GM18502 (cell line): Measurements from ENCODE around the gene POLR2L.

Experiments
- ATAC-seq: cut with Tn5 transposase; IDR thresholded peaks from one replicate; pipeline ENCODE4 v1.9.1; 2021; ENCODE audit warnings: mild to moderate bottlenecking; ENCODE audit not compliant: unreplicated experiment, poor library complexity

POLR2L gene

GRCh38 chr11:798093-798713 lies 44.1 kb downstream of the POLR2L start, which contains the start of gene SLC25A22:
Gene SLC25A22, minus strand, starts transcription at chr11:798281. Its CDS starts 3,275 bp downstream, at chr11:795006.
- ATAC-seq = peak; percentile 68

DNA sequence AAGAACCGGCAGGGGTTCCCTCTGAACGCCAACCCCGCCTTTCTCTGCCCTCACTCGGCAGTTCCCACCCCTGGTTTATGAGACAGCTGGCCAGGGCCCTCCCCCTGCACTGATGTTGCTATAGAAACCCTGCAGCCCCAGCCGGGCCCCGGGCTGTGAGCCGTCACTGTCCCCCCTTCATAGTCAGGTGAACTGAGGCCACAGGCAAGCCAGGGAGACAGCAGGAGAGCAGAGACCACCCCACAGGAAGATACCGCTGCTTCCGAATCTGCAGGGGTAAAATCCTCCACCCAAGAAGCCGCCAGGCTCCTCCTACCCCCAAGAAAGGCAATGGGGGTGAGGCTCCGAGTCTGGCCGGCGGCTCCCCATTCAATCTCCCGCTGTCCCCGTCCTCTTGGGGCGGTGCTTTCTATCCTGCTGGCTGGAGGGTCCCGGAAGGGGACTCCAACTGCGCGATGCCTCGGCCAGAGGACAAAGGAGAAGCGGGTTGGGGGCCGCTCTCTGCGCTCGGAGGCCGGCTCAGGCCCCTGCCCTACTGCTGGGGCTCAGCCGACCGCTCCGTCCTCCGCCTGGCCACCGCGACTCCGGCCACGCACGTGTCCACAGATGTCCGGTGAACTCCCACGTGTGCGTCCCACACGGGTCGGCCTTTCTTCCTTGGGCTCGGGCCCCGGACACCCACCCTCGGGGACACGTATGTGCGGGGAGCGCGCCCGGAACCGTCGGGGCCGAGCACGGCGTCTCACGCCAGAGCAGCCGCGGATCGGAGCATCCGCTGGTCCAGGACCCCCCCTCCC lies 44.8 kb downstream of the POLR2L start:
- peak; percentile 47 for ATAC-seq

DNA sequence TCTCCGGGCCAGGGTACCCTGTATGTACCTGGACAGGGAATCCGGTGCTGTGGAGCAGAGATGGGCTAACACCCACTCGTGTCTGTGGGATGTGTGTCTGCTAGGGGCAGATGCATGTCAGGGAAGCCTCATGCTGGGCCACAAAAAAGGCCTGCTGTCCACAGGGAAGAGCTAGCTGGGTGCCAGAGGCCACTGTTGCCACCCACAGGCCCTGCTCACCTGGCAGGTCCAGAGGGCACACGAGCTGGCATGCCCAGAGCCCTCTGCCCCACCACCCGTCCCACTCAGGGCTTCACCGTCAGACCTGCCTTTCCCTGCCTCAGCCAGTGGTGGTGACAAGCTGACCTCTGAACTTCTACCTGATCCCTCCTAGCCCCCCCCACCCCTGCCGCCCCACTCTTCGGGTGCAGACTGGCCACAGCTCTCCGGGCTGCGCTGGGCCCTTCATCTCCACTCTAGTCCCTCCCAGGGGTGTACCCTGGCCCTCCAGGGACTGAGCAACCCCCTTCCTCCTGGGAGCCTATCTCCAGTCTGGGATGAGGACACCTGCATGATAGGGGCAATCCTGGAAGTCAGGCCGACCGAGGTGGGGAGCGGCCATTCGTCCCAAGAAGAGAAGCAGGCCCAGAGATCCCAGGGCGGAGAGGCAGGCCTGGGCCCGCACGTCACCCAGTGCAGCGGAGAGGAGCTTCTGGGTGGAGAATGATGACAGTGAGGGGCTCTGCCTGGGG lies 45.6 kb downstream of the POLR2L start:
- no peak for ATAC-seq

DNA sequence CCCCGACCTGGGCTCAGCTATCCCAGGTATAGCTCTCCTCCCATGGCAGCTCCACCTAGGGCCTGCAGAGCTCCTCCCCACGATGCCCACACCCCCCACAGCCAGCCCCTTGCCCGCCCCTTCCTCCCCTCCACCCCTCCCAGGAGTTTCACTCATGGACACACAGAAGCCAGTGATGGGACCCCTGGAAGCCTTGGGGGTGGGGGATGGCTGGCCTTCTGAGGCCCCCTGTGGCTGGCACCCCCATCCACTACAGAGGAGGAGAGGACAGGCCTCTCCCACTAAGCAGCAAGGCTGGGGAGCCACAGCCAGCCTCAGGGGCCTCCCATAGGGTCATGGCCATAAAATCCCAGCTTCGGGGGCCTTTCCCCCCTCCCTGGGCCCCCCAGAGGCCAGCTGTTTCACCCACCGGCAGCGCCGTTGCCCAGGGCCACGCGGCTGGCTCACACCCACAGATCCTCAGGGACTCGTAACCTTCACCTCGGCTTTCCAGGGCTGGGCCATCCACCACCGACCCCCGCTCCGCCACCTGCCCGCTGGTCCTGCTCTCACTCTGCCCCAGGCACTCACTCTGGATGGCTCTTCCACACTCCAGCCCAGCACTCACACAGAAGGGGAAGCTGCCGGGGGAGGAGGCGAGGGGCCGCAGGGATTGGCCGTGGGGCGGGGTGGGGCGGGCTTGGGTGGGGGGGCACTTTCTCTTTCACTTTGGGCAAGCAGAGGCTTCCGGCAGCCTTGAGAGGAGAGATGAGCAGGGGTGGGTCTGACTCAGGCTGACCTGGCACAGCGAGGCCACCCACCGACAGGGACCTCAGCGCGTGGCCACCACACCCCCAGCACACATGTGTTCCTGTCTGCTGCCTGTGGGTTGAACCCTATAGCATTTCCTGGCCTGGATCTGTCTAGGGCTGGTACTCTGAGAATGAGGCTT lies 46.4 kb downstream of the POLR2L start:
- peak; percentile 30 for ATAC-seq

- no peak for ATAC-seq
Measured at GRCh38 chr11:794766-795633, 47.3 kb downstream of the POLR2L start.

DNA sequence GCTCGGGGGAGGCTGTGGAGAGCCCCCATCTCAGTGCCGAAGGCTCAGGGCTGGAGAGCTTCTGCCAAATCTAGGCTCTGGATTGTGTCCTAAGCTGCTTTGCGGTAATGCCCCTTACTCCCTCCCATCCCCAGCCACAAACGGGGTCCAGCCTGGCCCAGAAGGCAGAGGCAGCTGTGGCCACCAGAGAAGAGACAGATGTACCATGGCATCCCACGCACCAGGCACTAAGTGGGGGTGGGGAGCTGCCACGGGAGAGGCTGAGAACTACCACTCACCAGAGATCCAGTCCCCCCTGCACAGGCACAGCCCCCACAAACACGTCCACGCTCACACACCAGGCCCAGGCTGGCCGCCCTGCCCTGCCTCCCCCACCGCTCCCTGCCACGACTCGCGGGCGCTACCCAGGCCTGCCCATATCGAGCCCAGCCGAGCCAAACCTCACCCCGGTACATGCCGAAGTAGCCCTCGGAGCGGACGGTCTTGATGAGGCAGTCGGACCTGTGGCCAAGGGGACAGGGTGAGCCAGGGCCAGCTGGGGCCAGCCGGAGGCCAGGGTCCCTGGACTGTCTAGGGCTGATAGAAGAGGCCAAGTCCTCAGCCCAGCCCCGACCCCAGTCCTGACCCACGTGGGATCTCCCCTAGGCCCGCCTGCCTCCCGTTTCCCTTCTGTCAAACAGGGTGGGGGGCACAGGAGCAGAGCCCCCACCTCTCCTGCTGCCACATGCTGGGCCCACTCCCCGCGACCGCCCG lies 48.1 kb downstream of the POLR2L start:
- no peak for ATAC-seq

DNA sequence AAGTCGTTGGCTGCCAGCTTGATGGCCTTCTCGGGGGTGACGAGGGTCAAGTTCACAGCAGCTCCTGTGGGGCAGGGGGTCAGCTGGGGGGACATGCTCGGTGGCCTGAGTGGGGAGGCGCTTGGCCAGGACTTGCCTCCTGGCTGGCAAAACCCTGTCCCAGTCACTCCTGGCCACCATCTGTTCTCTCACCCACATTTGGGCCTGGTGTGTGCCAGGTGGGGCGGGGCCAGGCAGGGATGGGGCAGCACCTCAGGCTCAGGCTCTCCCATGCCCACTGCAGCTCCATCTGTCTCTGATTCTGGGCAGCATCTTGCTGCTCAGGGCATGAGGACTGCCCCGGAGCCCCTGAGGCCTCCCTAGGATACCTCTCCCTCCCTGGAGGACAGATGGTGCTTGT lies 48.8 kb downstream of the POLR2L start:
- ATAC-seq = no peak

DNA sequence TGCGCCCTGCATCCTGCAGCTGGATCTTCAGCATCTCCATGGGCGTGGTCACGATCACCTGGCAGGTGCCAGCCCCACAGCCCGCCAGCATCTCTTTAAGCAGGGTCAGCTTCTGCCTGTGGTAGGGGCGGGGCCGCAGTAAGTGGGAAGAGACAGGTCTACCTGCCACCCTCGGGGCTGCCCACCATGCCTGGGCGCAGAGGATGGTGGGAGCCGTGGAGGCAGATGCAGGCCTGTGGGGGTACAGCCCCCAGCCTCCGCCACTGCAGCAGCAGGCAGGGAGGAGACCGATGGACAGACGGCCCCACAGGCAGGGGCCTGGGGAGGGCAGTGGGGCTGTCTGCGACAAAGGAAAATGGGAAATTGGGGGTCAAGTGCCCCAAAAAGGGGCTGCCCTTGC lies 49.5 kb downstream of the POLR2L start:
- no peak for ATAC-seq

- ATAC-seq = no peak
Measured at GRCh38 chr11:792535-792821, 49.9 kb downstream of the POLR2L start.

DNA sequence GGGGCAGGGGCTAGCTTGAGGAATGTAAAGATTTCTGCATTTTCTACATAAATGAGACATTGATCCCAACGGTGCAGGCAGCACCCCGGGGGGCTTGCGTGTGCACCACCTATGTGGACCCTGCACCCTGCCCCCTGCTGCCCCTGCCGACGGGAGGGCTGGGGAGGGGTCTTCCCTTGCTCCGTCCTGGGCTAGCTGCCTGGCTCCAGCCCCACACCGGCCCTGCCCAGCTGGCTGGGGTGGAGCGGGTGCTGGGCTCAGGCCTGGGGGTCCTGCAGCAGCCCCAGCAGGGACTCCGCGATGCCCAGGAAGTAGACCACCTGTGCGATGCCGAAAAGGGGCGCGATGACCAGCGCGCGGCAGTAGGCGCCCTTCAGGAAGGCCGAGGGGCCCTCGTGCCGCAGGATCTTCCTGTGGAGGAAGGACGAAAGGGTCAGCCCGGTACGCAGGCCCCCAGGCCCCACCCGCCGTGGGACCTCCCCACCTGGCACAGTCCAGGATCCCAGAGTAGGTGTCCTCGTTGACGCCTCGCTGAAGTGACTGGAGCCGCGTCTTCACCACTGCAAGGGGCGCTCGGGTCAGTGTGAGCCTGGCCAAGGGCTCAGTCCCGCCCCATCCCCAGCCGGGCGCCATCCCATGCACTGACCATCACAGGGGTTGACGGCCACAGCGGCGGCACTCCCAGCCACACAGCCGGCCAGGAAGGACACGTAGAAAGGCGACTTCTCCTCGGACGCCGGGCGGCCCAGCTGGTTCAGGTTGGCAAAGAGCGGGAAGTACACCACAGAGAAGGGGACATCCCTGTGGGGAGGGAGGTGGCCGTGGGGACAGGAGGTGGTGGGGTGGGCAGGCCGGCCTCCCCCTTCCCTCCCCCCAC lies 50.4 kb downstream of the POLR2L start:
- ATAC-seq = no peak

GRCh38 chr11:790721-791564 lies 51.4 kb downstream of the POLR2L start:
- ATAC-seq = no peak

DNA sequence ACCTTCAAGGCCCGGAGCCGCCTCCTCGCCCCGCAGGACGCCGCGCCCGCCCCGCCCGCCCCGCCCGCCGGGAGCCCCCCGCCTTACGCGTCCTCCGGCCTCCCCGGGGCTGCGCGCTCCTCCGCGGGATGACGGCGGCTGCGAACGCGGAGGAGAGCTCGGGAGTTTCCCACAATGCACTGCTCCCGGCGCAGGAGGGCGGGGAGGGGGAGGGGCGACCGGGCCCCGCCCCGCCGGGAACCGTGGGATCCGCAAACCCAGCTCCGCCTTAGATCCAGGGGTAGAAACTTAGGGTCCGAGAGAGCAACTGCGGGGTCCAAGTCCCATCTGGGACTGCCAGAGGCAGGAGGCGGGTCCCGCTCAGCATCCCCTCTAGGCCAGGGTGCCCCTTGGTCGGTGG lies 52.4 kb downstream of the POLR2L start, which contains the start of gene CEND1:
Gene CEND1, minus strand, starts transcription at position 148 of the 400 bp plus-strand sequence. CDS start 1,514 bp downstream, outside the sequence.
- no peak for ATAC-seq
